Smooth muscle cell of trachea (primary cell): Measurements from ENCODE around the gene EEIG2. TPM values are rescaled to one million over a fixed set of nuclear protein-coding genes. Genes with fewer than 3 reads are reported as not detected.

ENCODE experiments used
- total RNA-seq: library from RNA; depleted of rRNA; stranded (reverse); fragments of >200 nt; gene quantifications from 2 replicates; pipeline ENCODE4 v1.2.1, GENCODE V29; 2014

The EEIG2 gene
- total RNA-seq = 24.3 and 33.9 TPM in 2 replicates

DNA sequence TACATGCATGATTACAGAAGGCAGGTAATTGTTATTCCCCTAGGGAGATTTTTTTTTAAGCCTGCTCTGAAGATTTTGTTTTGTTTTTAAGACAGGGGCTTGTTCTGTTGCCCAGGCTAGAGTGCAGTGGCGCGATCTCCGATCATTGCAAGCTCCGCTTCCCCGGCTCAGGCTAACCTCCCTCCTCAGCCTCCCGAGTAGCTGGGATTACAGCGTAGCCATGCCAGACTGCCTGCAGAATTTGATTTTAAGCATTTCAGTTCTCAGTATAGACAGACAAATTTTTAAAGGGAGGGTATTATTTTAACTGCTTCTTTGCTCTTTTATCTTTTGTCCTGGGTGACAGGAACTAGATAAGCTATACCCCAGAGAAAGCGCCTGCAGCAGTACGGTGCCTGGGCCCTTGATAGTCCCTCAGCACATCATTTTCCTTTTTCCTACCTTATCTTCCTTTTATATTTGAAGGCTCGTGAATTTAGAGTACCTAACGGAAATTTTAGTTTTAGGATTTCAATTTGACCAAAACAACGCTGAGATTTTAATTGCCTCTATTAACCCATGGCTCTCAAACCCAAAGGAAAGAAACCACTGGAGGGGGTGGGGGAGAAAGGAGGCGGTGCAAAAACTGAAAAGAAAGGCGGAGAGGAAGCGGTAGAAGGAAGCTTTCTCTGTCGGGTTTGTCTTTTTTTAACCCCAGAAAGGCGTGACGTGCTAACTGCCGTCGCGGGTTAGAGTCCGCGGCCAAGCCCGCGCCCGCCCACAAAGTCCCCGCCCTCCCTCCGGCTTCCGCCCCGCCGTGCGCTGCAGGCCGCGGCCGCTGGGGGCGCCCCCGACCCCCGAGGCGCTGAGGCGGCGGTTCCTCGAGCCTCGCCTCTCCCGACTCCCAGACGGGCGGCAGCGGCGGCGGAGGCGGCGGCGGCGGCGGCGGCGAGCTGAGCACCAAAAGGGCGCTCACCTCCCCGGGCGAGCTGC lies at the start of gene EEIG2:
Gene EEIG2 (plus strand): TSS at position 886 of the 972 bp plus-strand sequence. CDS start 329 bp downstream, outside the sequence.

Other genes starting within 250 kb of the EEIG2 start
- gene NBPF6, start 109.8 kb upstream of the EEIG2 start, total RNA-seq = not detected in 2 replicates
- 2.3 and 4.5 TPM in 2 replicates for gene HENMT1, start 101.0 kb downstream of the EEIG2 start, total RNA-seq
- 10.3 and 15.4 TPM in 2 replicates for gene PRPF38B, start 132.2 kb downstream of the EEIG2 start, total RNA-seq
- gene FNDC7, start 152.8 kb downstream of the EEIG2 start, total RNA-seq = under 0.01 TPM in 1 of 2 replicates, not detected in the other
- 60.2 and 75.3 TPM in 2 replicates for gene STXBP3, start 186.6 kb downstream of the EEIG2 start, total RNA-seq